IMR-90 (cell line): Measurements from ENCODE around the gene RAD52. TPM values are rescaled to one million over a fixed set of nuclear protein-coding genes. Genes with fewer than 3 reads are reported as not detected.

Source experiments
- ATAC-seq: fragments of 200-7000 bp; cut with Tn5 transposase; 2 replicates; pipeline ENCODE4 v1.9.1; 2020; ENCODE audit warnings: low read depth, mild to moderate bottlenecking, moderate library complexity
- BruUV-seq: library from RNA; stranded (reverse); fragments of 400-500 nt; replicated peaks from 2 replicates; lab custom pipeline; 2021; lab: Mats Ljungman, UMichigan
- CTCF ChIA-PET: fragments of 300-600 bp; formaldehyde crosslinking; extraction: SDS; loops from one replicate; lab custom pipeline; 2021; ENCODE audit warnings: antibody characterized with exemption; lab: Yijun Ruan, JAX
- POLR2A ChIA-PET: fragments of 300-600 bp; sonication (Branson Sonifier 250); formaldehyde crosslinking; loops from one replicate; lab custom pipeline; 2022; ENCODE audit warnings: antibody characterized with exemption; ENCODE audit not compliant: unreplicated experiment; lab: Charles Lee
- DNase-seq: peaks from one replicate; pipeline ENCODE4 v3.0.0; 2013
- H2AFZ ChIP-seq: replicated peaks from 2 replicates; pipeline ENCODE3; 2013; ENCODE audit warnings: low read length, mild to moderate bottlenecking; ENCODE audit not compliant: poor library complexity
- H2AK5ac ChIP-seq: 2 replicates; pipeline ENCODE4 v1.6.1; 2013; ENCODE audit warnings: low read depth, low read length, inconsistent platforms
- H2AK9ac ChIP-seq: replicated peaks from 2 replicates; pipeline ENCODE3; 2013; ENCODE audit warnings: mild to moderate bottlenecking, low read depth, low read length, moderate library complexity; ENCODE audit not compliant: poor library complexity
- H2BK120ac ChIP-seq: 2 replicates; pipeline ENCODE4 v1.6.1; 2013; ENCODE audit warnings: low read depth, low read length, inconsistent platforms
- H2BK15ac ChIP-seq: 3 replicates; pipeline ENCODE4 v1.6.1; 2013; ENCODE audit warnings: low read depth, low read length, inconsistent platforms
- H2BK20ac ChIP-seq: 2 replicates; pipeline ENCODE4 v1.6.1; 2013; ENCODE audit warnings: low read depth, mild to moderate bottlenecking, inconsistent platforms, low read length, moderate library complexity
- H2BK5ac ChIP-seq: 2 replicates; pipeline ENCODE4 v1.6.1; 2013; ENCODE audit warnings: mild to moderate bottlenecking, low read depth, low read length, inconsistent platforms; ENCODE audit not compliant: poor library complexity, severe bottlenecking
- H3K14ac ChIP-seq: replicated peaks from 2 replicates; pipeline ENCODE4 v1.6.1; 2013; ENCODE audit warnings: low read depth, low read length, inconsistent platforms
- H3K18ac ChIP-seq: 2 replicates; pipeline ENCODE4 v1.6.1; 2013; ENCODE audit warnings: low read depth, low read length, control low read depth
- H3K23ac ChIP-seq: 2 replicates; pipeline ENCODE4 v1.6.1; 2013; ENCODE audit warnings: low read depth, low read length, inconsistent platforms
- H3K27ac ChIP-seq: 2 replicates; pipeline ENCODE4 v1.5.1; 2013; ENCODE audit warnings: mild to moderate bottlenecking, control low read depth, low read length; ENCODE audit not compliant: insufficient read depth
- H3K27me3 ChIP-seq: 2 replicates; pipeline ENCODE4 v1.6.1; 2013; ENCODE audit warnings: low read length; ENCODE audit not compliant: control insufficient read depth, insufficient read depth
- H3K36me3 ChIP-seq: 2 replicates; pipeline ENCODE4 v1.6.1; 2013; ENCODE audit warnings: low read length, mixed read lengths; ENCODE audit not compliant: control insufficient read depth, insufficient read depth
- H3K4ac ChIP-seq: 2 replicates; pipeline ENCODE4 v1.6.1; 2013; ENCODE audit warnings: low read depth, low read length, inconsistent platforms
- H3K4me1 ChIP-seq: 2 replicates; pipeline ENCODE4 v1.6.1; 2013; ENCODE audit warnings: low read length, mixed read lengths; ENCODE audit not compliant: control insufficient read depth, insufficient read depth
- H3K4me2 ChIP-seq: 2 replicates; pipeline ENCODE4 v1.6.1; 2013; ENCODE audit warnings: low read depth, mild to moderate bottlenecking, control low read depth, low read length, moderate library complexity
- H3K4me3 ChIP-seq: 2 replicates; pipeline ENCODE4 v1.5.1; 2013; ENCODE audit warnings: low read depth, mild to moderate bottlenecking, control low read depth, low read length, moderate library complexity; ENCODE audit not compliant: insufficient read depth
- H3K56ac ChIP-seq: 2 replicates; pipeline ENCODE4 v1.6.1; 2013; ENCODE audit warnings: low read length, inconsistent platforms; ENCODE audit not compliant: insufficient read depth; ENCODE audit errors: extremely low read depth
- H3K79me1 ChIP-seq, 2 experiments: 2 replicates each; pipeline ENCODE4 v1.6.1; 2013; ENCODE audit warnings: low read length in 2 of 2, inconsistent platforms in 1 of 2, low read depth in 1 of 2
- H3K9ac ChIP-seq: 2 replicates; pipeline ENCODE4 v1.6.1; 2013; ENCODE audit warnings: low read depth, low read length, control low read depth
- H3K9me1 ChIP-seq: 2 replicates; pipeline ENCODE4 v1.6.1; 2013; ENCODE audit warnings: low read length, inconsistent platforms; ENCODE audit not compliant: insufficient read depth
- H3K9me3 ChIP-seq: 2 replicates; pipeline ENCODE4 v1.6.1; 2013; ENCODE audit warnings: low read length; ENCODE audit not compliant: control insufficient read depth, insufficient read depth
- H4K20me1 ChIP-seq: 2 replicates; pipeline ENCODE4 v1.6.1; 2013; ENCODE audit warnings: low read length, inconsistent platforms; ENCODE audit not compliant: insufficient read depth
- H4K5ac ChIP-seq: 2 replicates; pipeline ENCODE4 v1.6.1; 2013; ENCODE audit warnings: mild to moderate bottlenecking, low read depth, low read length, control low read depth
- H4K8ac ChIP-seq, 2 experiments: 2 replicates each; pipeline ENCODE4 v1.6.1; 2013; ENCODE audit warnings: low read depth in 2 of 2, low read length in 2 of 2, control low read depth in 1 of 2, inconsistent platforms in 1 of 2
- H4K91ac ChIP-seq: 2 replicates; pipeline ENCODE4 v1.6.1; 2013; ENCODE audit warnings: low read depth, low read length, inconsistent platforms; ENCODE audit not compliant: insufficient read depth
- CEBPB ChIP-seq: IDR thresholded peaks from 2 replicates; pipeline ENCODE4 v1.6.1; 2012; ENCODE audit warnings: low read depth, low read length, improper control_type of control experiment
- MXI1 ChIP-seq: IDR thresholded peaks from 2 replicates; pipeline ENCODE4 v1.6.1; 2012; ENCODE audit warnings: low read depth, mild to moderate bottlenecking, low read length, moderate library complexity, borderline replicate concordance
- WGBS, 2 experiments: methylation state at CpG; one replicate each; pipeline versions ENCODE4 v1.1.5 to v1.1.7; 2013; ENCODE audit warnings: missing lambda C conversion rate in 2 of 2; ENCODE audit not compliant: insufficient read length in 1 of 2; ENCODE audit errors: extremely low coverage in 2 of 2; 5-methylcytosine and 5-hydroxymethylcytosine counted together
- dilution Hi-C: fragments of 300-500 bp; cut with HindIII; formaldehyde crosslinking; loops from one replicate; pipeline ENCODE4 v1.14.3; 2018; ENCODE audit warnings: low sequenced_read_pairs; ENCODE audit not compliant: unreplicated experiment
- in situ Hi-C: fragments of 300-500 bp; cut with MboI; formaldehyde crosslinking; loops from 3 replicates; pipeline ENCODE4 v1.14.3; 2019; ENCODE audit warnings: low sequenced_read_pairs, inconsistent platforms, mixed read lengths
- intact Hi-C: fragments of 100-400 bp; cut with micrococcal nuclease; formaldehyde crosslinking; loops from 2 replicates; pipeline ENCODE4 v1.10.0; 2022
- polyA plus RNA-seq, 3 experiments: library from polyadenylated mRNA; depleted of rRNA; stranded (reverse); fragments of >200 nt; gene quantifications; 2 replicates each; pipeline ENCODE4 v1.2.3, GENCODE V29; 2012; ENCODE audit warnings: low replicate concordance in 1 of 3
- total RNA-seq: library from RNA; depleted of rRNA; stranded (reverse); fragments of >200 nt; gene quantifications from 2 replicates; pipeline ENCODE4 v1.2.3, GENCODE V29; 2012

Gene RAD52
- total and polyA plus RNA-seq, 2 of the 4 experiments (the other 2 are of a cell fraction): 10.7 to 11.3 TPM

GRCh38 chr12:988646-989045 lies 39.2 kb upstream of the RAD52 start:
- H3K4me3 ChIP-seq: no peak overlapping the region

More at GRCh38 chr12:988646-989045, 39.2 kb upstream of the RAD52 start:
- Histone ChIP-seq H3K14ac (peak overlapping the region; percentile 54), H2BK5ac (peak overlapping the region; percentile 97), H3K27ac (peak overlapping the region; percentile 13; the same call in 1 of the 2 replicates), H2AK9ac (no peak overlapping the region), H3K4me2 (peak overlapping the region; percentile 59), H4K8ac (peak overlapping the region in 1 of 2 experiments; percentile 62; a peak in 2 of 4 replicates), H4K20me1 (no peaks in the 10 kb centered on the region; the same call in 1 of the 2 replicates), H3K56ac (no peak overlapping the region), H3K9me1 (peaks cover 7% of the 10 kb centered on the region), H2BK20ac (no peak overlapping the region), H3K27me3 (no peaks in the 10 kb centered on the region), H3K36me3 (no peaks in the 10 kb centered on the region), H3K9me3 (no peaks in the 10 kb centered on the region), H3K79me1 (peaks cover 15 to 28% of the 10 kb centered on the region in 2 experiments), H2AK5ac (no peak overlapping the region), H2AFZ (no peak overlapping the region), H3K9ac (no peak overlapping the region), H4K5ac (peak overlapping the region; percentile 15; the same call in 1 of the 2 replicates), H2BK120ac (no peak overlapping the region), H3K18ac (no peak overlapping the region), H3K4me1 (peaks cover 8% of the 10 kb centered on the region), H2BK15ac (no peak overlapping the region), H3K4ac (peak overlapping the region; percentile 40), H4K91ac (no peak overlapping the region), H3K23ac (peak overlapping the region; percentile 21; the same call in 1 of the 2 replicates)
- in situ Hi-C loops: no loop called here
- intact Hi-C loops: no loop called here
- ATAC-seq: no peak
- ChIA-PET POLR2A (no interaction called here), CTCF (interaction anchor here (1.1 kb wide), 1 partner anchor 104 kb away, joined by 3 read pairs; no protein-coding TSS in a partner anchor)
- dilution Hi-C loops: no loop called here
- DNase-seq: peak; percentile 18
- peak; percentile 63 for TF ChIP-seq CEBPB
- TF ChIP-seq MXI1: no peak
- no CpG with 5 or more reads among the region's 4 CpGs for WGBS, 2 experiments
- BruUV-seq: no TSS peak
